ENCODE measurements around the gene HNRNPUL2. TPM values are rescaled to one million over a fixed set of nuclear protein-coding genes. Genes with fewer than 3 reads are reported as not detected.

The HNRNPUL2 gene
- total and polyA plus RNA-seq, 9 of the 15 experiments (the other 6 are each of a cell fraction or from before 2014, with no cell fraction given) = 0.89 to 44.3 (median 15.2) TPM

GRCh38 chr11:62771144-62772021, 44.1 kb upstream of the HNRNPUL2 start, which contains the start of gene TAF6L (continued):
- TF ChIP-seq ZNF282 (CRISPR knock-in tag; IDR thresholded peaks at IDR 0.05) = no peak
- TF ChIP-seq CEBPG (CRISPR knock-in tag; IDR thresholded peaks at IDR 0.05) = peak; percentile 39; the same call in 1 of the 2 replicates
- TF ChIP-seq CEBPG (tag; conservative IDR thresholded peaks at IDR 0.05 in 1 of 2, IDR thresholded peaks at IDR 0.05 in 1 of 2) = no peak
- TF ChIP-seq ARNT (IDR thresholded peaks at IDR 0.05) = no peak
- no peak for TF ChIP-seq NCOA4 (IDR thresholded peaks at IDR 0.05; ENCODE audit: partially characterized antibody)
- no peak for TF ChIP-seq POLR3A (IDR thresholded peaks at IDR 0.05; ENCODE audit: borderline replicate concordance, extremely low read depth, insufficient read depth, insufficient read length)
- peak; percentile 72 for TF ChIP-seq POLR2B (IDR thresholded peaks at IDR 0.05; ENCODE audit: low read depth, partially characterized antibody)
- TF ChIP-seq E2F6 (IDR thresholded peaks at IDR 0.05; ENCODE audit: borderline replicate concordance in 1 of 2, extremely low read depth in 1 of 2, insufficient read depth in 1 of 2, insufficient read length in 1 of 2, low read depth in 1 of 2, low read length in 1 of 2, poor library complexity in 1 of 2, severe bottlenecking in 1 of 2) = peak; percentile 86 to 88
- TF ChIP-seq NRF1 (conservative IDR thresholded peaks at IDR 0.05 in 1 of 2, IDR thresholded peaks at IDR 0.05 in 1 of 2) = peak; percentile 85 to 87
- TF ChIP-seq ASH1L (IDR thresholded peaks at IDR 0.05; ENCODE audit: borderline replicate concordance, low read depth, partially characterized antibody) = peak; percentile 46
- peak; percentile 76 for TF ChIP-seq HMGN3 (IDR thresholded peaks at IDR 0.05; ENCODE audit: borderline replicate concordance, extremely low read depth, insufficient read length, low read depth, low read length)
- no peak for TF ChIP-seq CREB5 (CRISPR knock-in tag; IDR thresholded peaks at IDR 0.05)
- TF ChIP-seq PHF8 (IDR thresholded peaks at IDR 0.05; ENCODE audit: borderline replicate concordance, low read length) = peak; percentile 80; the same call in 1 of the 2 replicates
- 0 out of 2 replicates have a peak, but pooled peaks have one; percentile 23 for TF ChIP-seq JUND (IDR thresholded peaks at IDR 0.05; ENCODE audit: borderline replicate concordance, low read depth, low read length)
- TF ChIP-seq JUND (tag; IDR thresholded peaks at IDR 0.05; ENCODE audit: borderline replicate concordance, low read depth, low read length) = peak; percentile 44; the same call in 1 of the 3 replicates
- TF ChIP-seq FOXK2 (conservative IDR thresholded peaks at IDR 0.05 in 1 of 2, IDR thresholded peaks at IDR 0.05 in 1 of 2; ENCODE audit: low read depth in 2 of 2) = peak in 1 of 2 experiments; percentile 82; a peak in 1 of 4 replicates
- peak; percentile 92 for TF ChIP-seq PCBP1 (IDR thresholded peaks at IDR 0.05; ENCODE audit: low read depth, low read length, poor library complexity, severe bottlenecking)
- TF ChIP-seq ZNF785 (CRISPR knock-in tag; IDR thresholded peaks at IDR 0.05) = no peak
- TF ChIP-seq ATF7 (IDR thresholded peaks at IDR 0.05) = peak; percentile 53; the same call in 1 of the 2 replicates
- TF ChIP-seq NCOR1 (IDR thresholded peaks at IDR 0.05) = peak; percentile 52
- TF ChIP-seq ELF2 (CRISPR knock-in tag; IDR thresholded peaks at IDR 0.05) = 0 out of 2 replicates have a peak, but pooled peaks have one; percentile 42
- TF ChIP-seq TARDBP (IDR thresholded peaks at IDR 0.05) = peak; percentile 43; the same call in 1 of the 2 replicates
- peak; percentile 49; the same call in 1 of the 2 replicates for TF ChIP-seq ZC3H11A (IDR thresholded peaks at IDR 0.05; ENCODE audit: low read depth, low read length)
- no peak for TF ChIP-seq STAT5A (IDR thresholded peaks at IDR 0.05; ENCODE audit: borderline replicate concordance, low read length)
